ENCODE data around the gene SLC29A3.
A peak's percentile ranks its signal among the peaks of the same experiment; 100 is the strongest.

The SLC29A3 gene

GRCh38 chr10:71395621-71396020, 76.6 kb downstream of the SLC29A3 start:
- TF ChIP-seq CTCF (IDR thresholded peaks at IDR 0.05; ENCODE audit: extremely low read depth, missing control alignments): no peak
- no peak for DNase-seq (ENCODE audit: low spot score)

- TF ChIP-seq CTCF (IDR thresholded peaks at IDR 0.05; ENCODE audit: extremely low read depth, missing control alignments): no peak
- peak; percentile 76 for DNase-seq (ENCODE audit: low spot score)
Observed at GRCh38 chr10:71396084-71396710, 77.1 kb downstream of the SLC29A3 start.

GRCh38 chr10:71396711-71397295, 77.7 kb downstream of the SLC29A3 start, which contains the start of gene CDH23:
Gene CDH23, plus strand, starts transcription at chr10:71396920. Its CDS starts 42,912 bp downstream, at chr10:71439832.
- DNase-seq (ENCODE audit: low spot score): peak; percentile 57
- TF ChIP-seq CTCF (IDR thresholded peaks at IDR 0.05; ENCODE audit: extremely low read depth, missing control alignments): no peak

GRCh38 chr10:71397296-71398212, 78.5 kb downstream of the SLC29A3 start:
- TF ChIP-seq CTCF (IDR thresholded peaks at IDR 0.05; ENCODE audit: extremely low read depth, missing control alignments): no peak
- no peak for DNase-seq (ENCODE audit: low spot score)

GRCh38 chr10:71398976-71399375, 79.9 kb downstream of the SLC29A3 start:
- no peak for TF ChIP-seq CTCF (IDR thresholded peaks at IDR 0.05; ENCODE audit: extremely low read depth, missing control alignments)
- no peak for DNase-seq (ENCODE audit: low spot score)

- no peak for TF ChIP-seq CTCF (IDR thresholded peaks at IDR 0.05; ENCODE audit: extremely low read depth, missing control alignments)
- no peak for DNase-seq (ENCODE audit: low spot score)
Observed at GRCh38 chr10:71399946-71400345, 80.9 kb downstream of the SLC29A3 start.

- no peak for DNase-seq (ENCODE audit: low spot score)
- TF ChIP-seq CTCF (IDR thresholded peaks at IDR 0.05; ENCODE audit: extremely low read depth, missing control alignments): no peak
Observed at GRCh38 chr10:71401056-71401455, 82.0 kb downstream of the SLC29A3 start.

Data from GM20000 (cell line).